Sigmoid colon (tissue), 7 donors: Measurements from ENCODE around the gene RBM17. TPM values are rescaled to one million over a fixed set of nuclear protein-coding genes. Genes with fewer than 3 reads are reported as not detected.

Source experiments
- DNase-seq: peaks from one replicate; pipeline ENCODE4 v3.0.0-alpha.2; 2019
- H3K27ac ChIP-seq, 4 donors: fragments of 200-600 bp; sonication (generic); one replicate each; pipeline ENCODE4 v1.5.1; 2016 to 2019; ENCODE audit warnings: mild to moderate bottlenecking in 1 of 4
- H3K27me3 ChIP-seq, 3 donors: fragments of 200-600 bp; sonication (generic); one replicate each; pipeline ENCODE4 v1.5.1; 2019; ENCODE audit warnings: mild to moderate bottlenecking in 1 of 3
- H3K36me3 ChIP-seq, 4 donors: fragments of 200-600 bp; sonication (generic); one replicate each; pipeline ENCODE4 v1.5.1; 2016 to 2019
- H3K4me1 ChIP-seq, 4 donors: fragments of 200-600 bp; sonication (generic); one replicate each; pipeline ENCODE4 v1.5.1; 2017 to 2019
- H3K4me3 ChIP-seq, 4 donors: fragments of 200-600 bp; sonication (generic); one replicate each; pipeline ENCODE4 v1.5.1; 2017 to 2019; ENCODE audit warnings: mild to moderate bottlenecking in 2 of 4, moderate library complexity in 1 of 4
- H3K9me3 ChIP-seq, 4 donors: fragments of 200-600 bp in 3 of 4; sonication (generic) in 3 of 4; one replicate each; pipeline versions ENCODE4 v1.5.1 to v1.6.1; 2013 to 2019
- EP300 ChIP-seq, 4 donors: sonication (generic); formaldehyde crosslinking; IDR thresholded peaks; one replicate each; pipeline ENCODE4 v1.6.1; 2017; ENCODE audit warnings: antibody characterized with exemption in 4 of 4
- POLR2A ChIP-seq, 2 donors: fragments of 450-650 bp; IDR thresholded peaks; one replicate each; pipeline ENCODE4 v1.6.1; 2016; ENCODE audit warnings: antibody characterized with exemption in 2 of 2, mild to moderate bottlenecking in 2 of 2, moderate library complexity in 2 of 2
- POLR2AphosphoS5 ChIP-seq, 4 donors: sonication (generic); formaldehyde crosslinking; IDR thresholded peaks; one replicate each; pipeline ENCODE4 v1.6.1; 2017; ENCODE audit warnings: antibody characterized with exemption in 4 of 4
- WGBS, 2 donors: extraction: QIAGEN DNeasy Blood & Tissue Kit; methylation state at CpG; one replicate each; pipeline ENCODE4 v1.1.7; 2013; 5-methylcytosine and 5-hydroxymethylcytosine counted together
- intact Hi-C: fragments of 100-400 bp; cut with DNase I; formaldehyde crosslinking; loops from one replicate; pipeline ENCODE4 v1.15.1; 2023
- polyA plus RNA-seq, 3 donors: library from polyadenylated mRNA; stranded (reverse); fragments of 200-250 nt; gene quantifications; one replicate each; pipeline ENCODE4 v1.2.3, GENCODE V29; 2013
- total RNA-seq, 4 donors: library from RNA; depleted of rRNA; stranded (reverse); fragments of >200 nt; gene quantifications; one replicate each; pipeline ENCODE4 v1.1.0, GENCODE V29; 2016
- TF ChIP-seq, protein P1 (sequence below), 4 experiments: fragments of 450-650 bp in 3 of 4; fragments of 200-600 bp in 1 of 4; IDR thresholded peaks; one replicate each; pipeline ENCODE4 v1.5.1; 2016 to 2019; ENCODE audit warnings: antibody characterized with exemption in 4 of 4, mild to moderate bottlenecking in 3 of 4, moderate library complexity in 2 of 4
- donor health status: healthy with polysubstance abuse.
- donor health status: Bipolar disorder and iron deficiency.
- donor health status: healthy.

The RBM17 gene
- total and polyA plus RNA-seq, 7 donors, result 32.8 to 74.2 (median 52.4) TPM

- intact Hi-C loops, result no loop called here
- WGBS, 2 donors, result 83 to 87% methylated on average over 7 of the region's 7 CpGs
Measured at GRCh38 chr10:6153845-6154244, 65.0 kb downstream of the RBM17 start.

DNA sequence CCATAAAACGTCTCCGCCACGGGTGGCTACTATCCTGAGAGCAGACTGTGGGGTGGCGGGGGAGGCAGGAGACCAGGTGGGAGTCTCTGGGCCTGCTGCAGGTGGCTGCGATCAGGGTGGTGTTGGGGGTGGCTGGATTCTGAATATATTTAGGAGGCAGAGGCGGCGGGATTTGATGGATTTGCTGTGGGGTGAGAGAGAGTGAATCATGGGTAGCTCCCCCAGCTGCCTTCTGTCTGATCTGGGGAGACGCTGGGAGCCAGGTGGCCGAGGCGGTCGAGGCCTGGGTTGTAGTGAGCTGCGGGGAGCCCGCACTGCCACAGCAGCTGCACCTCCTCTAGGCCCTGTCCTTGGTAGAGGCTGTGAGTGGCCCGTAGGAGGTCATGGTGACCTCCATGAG lies 65.7 kb downstream of the RBM17 start:
- H3K9me3 ChIP-seq, result no peaks in the 10 kb centered on the region
- no peaks in the 10 kb centered on the region for H3K27me3 ChIP-seq
- no peak for DNase-seq
- H3K4me1 ChIP-seq, result peaks cover 0 to 15% (median 3%) of the 10 kb centered on the region in 4 donors
- intact Hi-C loops, result no loop called here
- H3K4me3 ChIP-seq, result no peak overlapping the region
- 93 to 95% methylated on average over 14 of the region's 14 CpGs for WGBS, 2 donors
- TF ChIP-seq EP300 (IDR thresholded peaks at IDR 0.05), result no peak
- TF ChIP-seq POLR2AphosphoS5 (IDR thresholded peaks at IDR 0.05), result no peak
- TF ChIP-seq POLR2A (IDR thresholded peaks at IDR 0.05), result no peak
- TF ChIP-seq, protein P1, sequence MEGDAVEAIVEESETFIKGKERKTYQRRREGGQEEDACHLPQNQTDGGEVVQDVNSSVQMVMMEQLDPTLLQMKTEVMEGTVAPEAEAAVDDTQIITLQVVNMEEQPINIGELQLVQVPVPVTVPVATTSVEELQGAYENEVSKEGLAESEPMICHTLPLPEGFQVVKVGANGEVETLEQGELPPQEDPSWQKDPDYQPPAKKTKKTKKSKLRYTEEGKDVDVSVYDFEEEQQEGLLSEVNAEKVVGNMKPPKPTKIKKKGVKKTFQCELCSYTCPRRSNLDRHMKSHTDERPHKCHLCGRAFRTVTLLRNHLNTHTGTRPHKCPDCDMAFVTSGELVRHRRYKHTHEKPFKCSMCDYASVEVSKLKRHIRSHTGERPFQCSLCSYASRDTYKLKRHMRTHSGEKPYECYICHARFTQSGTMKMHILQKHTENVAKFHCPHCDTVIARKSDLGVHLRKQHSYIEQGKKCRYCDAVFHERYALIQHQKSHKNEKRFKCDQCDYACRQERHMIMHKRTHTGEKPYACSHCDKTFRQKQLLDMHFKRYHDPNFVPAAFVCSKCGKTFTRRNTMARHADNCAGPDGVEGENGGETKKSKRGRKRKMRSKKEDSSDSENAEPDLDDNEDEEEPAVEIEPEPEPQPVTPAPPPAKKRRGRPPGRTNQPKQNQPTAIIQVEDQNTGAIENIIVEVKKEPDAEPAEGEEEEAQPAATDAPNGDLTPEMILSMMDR (IDR thresholded peaks at IDR 0.05), result no peak
- no peaks in the 10 kb centered on the region for H3K36me3 ChIP-seq
- no peak overlapping the region for H3K27ac ChIP-seq

More at GRCh38 chr10:6153845-6154244, 65.0 kb downstream of the RBM17 start:
- Histone ChIP-seq H3K4me1 (peaks cover 0 to 15% (median 3%) of the 10 kb centered on the region in 4 donors), H3K36me3 (no peaks in the 10 kb centered on the region), H3K27ac (no peak overlapping the region), H3K9me3 (no peaks in the 10 kb centered on the region), H3K4me3 (no peak overlapping the region), H3K27me3 (no peaks in the 10 kb centered on the region)
- DNase-seq, result no peak
- no peak for TF ChIP-seq POLR2A (IDR thresholded peaks at IDR 0.05)
- TF ChIP-seq, protein P1 (IDR thresholded peaks at IDR 0.05), result no peak
- no peak for TF ChIP-seq POLR2AphosphoS5 (IDR thresholded peaks at IDR 0.05)
- TF ChIP-seq EP300 (IDR thresholded peaks at IDR 0.05), result no peak

- intact Hi-C loops, result no loop called here
- H3K27ac ChIP-seq, result peak overlapping the region; percentile 64 to 73 (median 66)
- no peaks in the 10 kb centered on the region for H3K27me3 ChIP-seq
- H3K9me3 ChIP-seq, result no peaks in the 10 kb centered on the region
- no peak for DNase-seq
- H3K4me1 ChIP-seq, result peaks cover 0 to 22% (median 13%) of the 10 kb centered on the region in 4 donors
- WGBS, 2 donors, result 89 to 96% methylated on average over 7 of the region's 7 CpGs
- H3K4me3 ChIP-seq, result no peak overlapping the region
- TF ChIP-seq, protein P1 (IDR thresholded peaks at IDR 0.05), result no peak
- no peak for TF ChIP-seq POLR2A (IDR thresholded peaks at IDR 0.05)
- no peak for TF ChIP-seq EP300 (IDR thresholded peaks at IDR 0.05)
- TF ChIP-seq POLR2AphosphoS5 (IDR thresholded peaks at IDR 0.05), result no peak
- no peaks in the 10 kb centered on the region for H3K36me3 ChIP-seq
Measured at GRCh38 chr10:6158276-6158675, 69.4 kb downstream of the RBM17 start.

- peak overlapping the region; percentile 90 to 97 (median 94) for H3K27ac ChIP-seq
- no peaks in the 10 kb centered on the region for H3K36me3 ChIP-seq
- TF ChIP-seq POLR2AphosphoS5 (IDR thresholded peaks at IDR 0.05), result peak in 3 of 4 donors; percentile 19 to 54 (median 19)
- TF ChIP-seq EP300 (IDR thresholded peaks at IDR 0.05), result no peak
- TF ChIP-seq, protein P1 (IDR thresholded peaks at IDR 0.05), result no peak
- no peak for TF ChIP-seq POLR2A (IDR thresholded peaks at IDR 0.05)
- peaks cover 0 to 41% (median 34%) of the 10 kb centered on the region in 4 donors for H3K4me1 ChIP-seq
- no peaks in the 10 kb centered on the region for H3K27me3 ChIP-seq
- no peaks in the 10 kb centered on the region for H3K9me3 ChIP-seq
- no peak for DNase-seq
- intact Hi-C loops, result loop anchor here (2.0 to 10.0 kb wide), 2 partner anchors 31 to 587 kb away; no protein-coding TSS in a partner anchor
- WGBS, 2 donors, result 75 to 78% methylated on average over 3 of the region's 3 CpGs
- no peak overlapping the region for H3K4me3 ChIP-seq
Measured at GRCh38 chr10:6161921-6162320, 73.1 kb downstream of the RBM17 start.
